HEK293 (cell line): ENCODE results near the gene DNAJC22.

Experiments used
- GLIS1 ChIP-seq: fragments of 450-650 bp; formaldehyde crosslinking; IDR thresholded peaks from 2 replicates; pipeline ENCODE4 v1.5.1; 2016; ENCODE audit warnings: missing biosample characterization, missing genetic modification characterization
- HIC1 ChIP-seq: fragments of 450-650 bp; formaldehyde crosslinking; IDR thresholded peaks from 2 replicates; pipeline ENCODE4 v1.5.1; 2016; ENCODE audit warnings: missing biosample characterization, missing genetic modification characterization
- KLF8 ChIP-seq: fragments of 450-650 bp; formaldehyde crosslinking; IDR thresholded peaks from 2 replicates; pipeline ENCODE4 v1.5.1; 2016; ENCODE audit warnings: missing biosample characterization, missing genetic modification characterization
- REST ChIP-seq: fragments of 450-650 bp; formaldehyde crosslinking; IDR thresholded peaks from 2 replicates; pipeline ENCODE4 v1.5.1; 2016; ENCODE audit warnings: missing biosample characterization, missing genetic modification characterization
- SP2 ChIP-seq: fragments of 450-650 bp; formaldehyde crosslinking; IDR thresholded peaks from 2 replicates; pipeline ENCODE4 v1.5.1; 2016; ENCODE audit warnings: missing biosample characterization, missing genetic modification characterization
- TRIM28 ChIP-seq: IDR thresholded peaks from 2 replicates; pipeline ENCODE4 v1.6.1; 2011; ENCODE audit warnings: low read length, control low read depth, borderline replicate concordance
- ZBTB8A ChIP-seq: fragments of 450-650 bp; formaldehyde crosslinking; IDR thresholded peaks from 2 replicates; pipeline ENCODE4 v1.5.1; 2016; ENCODE audit warnings: missing biosample characterization, missing genetic modification characterization
- ZFHX2 ChIP-seq: fragments of 450-650 bp; formaldehyde crosslinking; conservative IDR thresholded peaks from 2 replicates; pipeline ENCODE4 v1.5.1; 2016; ENCODE audit warnings: missing biosample characterization, missing genetic modification characterization
- ZNF157 ChIP-seq: fragments of 450-650 bp; formaldehyde crosslinking; IDR thresholded peaks from 2 replicates; pipeline ENCODE4 v1.5.1; 2016; ENCODE audit warnings: missing biosample characterization, missing genetic modification characterization
- ZNF169 ChIP-seq: fragments of 450-650 bp; formaldehyde crosslinking; IDR thresholded peaks from 2 replicates; pipeline ENCODE4 v1.5.1; 2016; ENCODE audit warnings: missing biosample characterization, missing genetic modification characterization
- ZNF184 ChIP-seq: fragments of 450-650 bp; IDR thresholded peaks from 2 replicates; pipeline ENCODE4 v1.5.1; 2018; ENCODE audit warnings: missing biosample characterization, mild to moderate bottlenecking, missing genetic modification characterization
- ZNF2 ChIP-seq: fragments of 450-650 bp; formaldehyde crosslinking; IDR thresholded peaks from 2 replicates; pipeline ENCODE4 v1.5.1; 2016; ENCODE audit warnings: missing biosample characterization, missing genetic modification characterization
- ZNF23 ChIP-seq: fragments of 450-650 bp; formaldehyde crosslinking; IDR thresholded peaks from 2 replicates; pipeline ENCODE4 v1.5.1; 2016; ENCODE audit warnings: missing biosample characterization, missing genetic modification characterization, borderline replicate concordance
- ZNF335 ChIP-seq: fragments of 450-650 bp; formaldehyde crosslinking; conservative IDR thresholded peaks from 2 replicates; pipeline ENCODE4 v1.5.1; 2016; ENCODE audit warnings: missing biosample characterization, missing genetic modification characterization
- ZNF341 ChIP-seq: fragments of 450-650 bp; formaldehyde crosslinking; IDR thresholded peaks from 2 replicates; pipeline ENCODE4; 2016; ENCODE audit warnings: low read depth, missing biosample characterization, missing genetic modification characterization
- ZNF366 ChIP-seq: fragments of 450-650 bp; formaldehyde crosslinking; conservative IDR thresholded peaks from 2 replicates; pipeline ENCODE4 v1.5.1; 2016; ENCODE audit warnings: missing biosample characterization, missing genetic modification characterization
- ZNF404 ChIP-seq: fragments of 450-650 bp; formaldehyde crosslinking; IDR thresholded peaks from 2 replicates; pipeline ENCODE4 v1.5.1; 2017; ENCODE audit warnings: missing biosample characterization, missing genetic modification characterization
- ZNF416 ChIP-seq: fragments of 450-650 bp; formaldehyde crosslinking; IDR thresholded peaks from 2 replicates; pipeline ENCODE4 v1.5.1; 2016; ENCODE audit warnings: missing biosample characterization, missing genetic modification characterization
- ZNF423 ChIP-seq: fragments of 450-650 bp; formaldehyde crosslinking; IDR thresholded peaks from 2 replicates; pipeline ENCODE4 v1.5.1; 2016; ENCODE audit warnings: missing biosample characterization, missing genetic modification characterization
- ZNF501 ChIP-seq: fragments of 450-650 bp; formaldehyde crosslinking; IDR thresholded peaks from 2 replicates; pipeline ENCODE4 v1.5.1; 2016; ENCODE audit warnings: missing biosample characterization, missing genetic modification characterization
- ZNF518A ChIP-seq: fragments of 450-650 bp; formaldehyde crosslinking; conservative IDR thresholded peaks from 2 replicates; pipeline ENCODE4 v1.5.1; 2016; ENCODE audit warnings: low read depth, missing biosample characterization, missing genetic modification characterization
- ZNF544 ChIP-seq: fragments of 450-650 bp; formaldehyde crosslinking; IDR thresholded peaks from 2 replicates; pipeline ENCODE4 v1.5.0; 2017; ENCODE audit warnings: missing biosample characterization, missing genetic modification characterization
- ZNF558 ChIP-seq: fragments of 450-650 bp; formaldehyde crosslinking; IDR thresholded peaks from 2 replicates; pipeline ENCODE4 v1.5.1; 2016; ENCODE audit warnings: missing biosample characterization, missing genetic modification characterization
- ZNF624 ChIP-seq: fragments of 450-650 bp; formaldehyde crosslinking; IDR thresholded peaks from 2 replicates; pipeline ENCODE4 v1.5.1; 2017; ENCODE audit warnings: missing biosample characterization, missing genetic modification characterization
- ZNF645 ChIP-seq: fragments of 450-650 bp; formaldehyde crosslinking; IDR thresholded peaks from 2 replicates; pipeline ENCODE4; 2016; ENCODE audit warnings: missing biosample characterization, missing genetic modification characterization
- ZNF654 ChIP-seq: fragments of 450-650 bp; formaldehyde crosslinking; IDR thresholded peaks from 2 replicates; pipeline ENCODE4 v1.5.1; 2016; ENCODE audit warnings: low read depth, missing biosample characterization, missing genetic modification characterization
- ZNF658 ChIP-seq: fragments of 450-650 bp; formaldehyde crosslinking; IDR thresholded peaks from 2 replicates; pipeline ENCODE4; 2016; ENCODE audit warnings: missing biosample characterization, missing genetic modification characterization
- ZNF747 ChIP-seq: fragments of 450-650 bp; formaldehyde crosslinking; IDR thresholded peaks from 2 replicates; pipeline ENCODE4 v1.5.1; 2016; ENCODE audit warnings: missing biosample characterization, missing genetic modification characterization
- ZSCAN30 ChIP-seq: fragments of 450-650 bp; IDR thresholded peaks from 2 replicates; pipeline ENCODE4 v1.5.1; 2018; ENCODE audit warnings: missing biosample characterization, mild to moderate bottlenecking, missing genetic modification characterization, moderate library complexity

DNAJC22 gene

DNA sequence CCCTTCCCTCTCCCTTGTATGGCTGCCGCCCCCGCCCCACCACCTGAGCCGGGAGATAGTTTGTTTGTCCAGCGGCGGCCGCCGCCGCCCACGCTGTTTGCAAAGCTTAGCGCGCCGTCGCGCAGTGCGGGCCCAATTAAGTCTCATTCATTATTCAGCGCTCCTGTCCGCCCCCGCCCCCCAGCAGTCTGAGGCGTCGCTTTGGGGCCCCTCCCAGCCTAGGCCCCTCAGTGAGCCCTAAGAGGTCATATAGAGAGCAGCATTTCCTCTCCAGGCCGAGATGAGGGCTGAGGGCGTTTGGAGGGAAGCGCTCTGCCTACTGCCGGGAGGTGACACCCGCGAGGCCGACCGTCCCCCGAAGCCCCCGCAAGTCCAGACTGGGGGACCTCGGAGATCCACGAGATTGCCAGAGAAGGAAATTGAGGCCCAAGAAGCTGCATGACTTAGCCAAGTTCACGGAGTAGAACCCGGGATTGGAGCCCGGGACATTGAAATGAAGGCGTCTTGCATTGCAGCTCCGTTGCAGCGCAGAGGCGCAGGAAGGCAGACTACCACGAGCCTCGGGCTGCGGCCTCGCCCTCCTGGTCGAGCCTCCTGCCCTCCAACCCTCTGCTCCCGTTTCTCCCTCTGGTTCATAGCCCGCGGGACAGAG is at the start of gene DNAJC22 (continued):
- TF ChIP-seq TRIM28 (0 out of 2 replicates have a peak, but pooled peaks have one; percentile 9), HIC1 (tag by site-specific recombination) (0 out of 2 replicates have a peak, but pooled peaks have one; percentile 32), ZFHX2 (peak; percentile 96), ZNF404 (no peak), ZSCAN30 (no peak), ZNF558 (no peak), ZNF658 (tag by site-specific recombination) (no peak), ZNF157 (tag by site-specific recombination) (no peak), ZNF654 (no peak), ZNF169 (tag by site-specific recombination) (no peak), ZBTB8A (tag by site-specific recombination) (peak; percentile 88), ZNF366 (tag by site-specific recombination) (no peak), REST (no peak), ZNF341 (no peak), KLF8 (no peak), ZNF645 (no peak), ZNF518A (tag by site-specific recombination) (no peak), ZNF501 (tag by site-specific recombination) (no peak), GLIS1 (peak; percentile 88), ZNF23 (tag by site-specific recombination) (no peak), ZNF747 (tag by site-specific recombination) (no peak), SP2 (tag by site-specific recombination) (peak; percentile 67), ZNF2 (no peak), ZNF423 (tag by site-specific recombination) (0 out of 2 replicates have a peak, but pooled peaks have one; percentile 6), ZNF544 (tag by site-specific recombination) (no peak), ZNF335 (peak; percentile 84), ZNF184 (tag by site-specific recombination) (no peak), ZNF624 (no peak), ZNF416 (no peak)
